Measurements from ENCODE around the gene TMEM242.
"Not testable (repeated sequence)": the region's sequence is repeated elsewhere in the genome, so short reads cannot be mapped to it uniquely, and the experiment has no call there.

Gene TMEM242

DNA sequence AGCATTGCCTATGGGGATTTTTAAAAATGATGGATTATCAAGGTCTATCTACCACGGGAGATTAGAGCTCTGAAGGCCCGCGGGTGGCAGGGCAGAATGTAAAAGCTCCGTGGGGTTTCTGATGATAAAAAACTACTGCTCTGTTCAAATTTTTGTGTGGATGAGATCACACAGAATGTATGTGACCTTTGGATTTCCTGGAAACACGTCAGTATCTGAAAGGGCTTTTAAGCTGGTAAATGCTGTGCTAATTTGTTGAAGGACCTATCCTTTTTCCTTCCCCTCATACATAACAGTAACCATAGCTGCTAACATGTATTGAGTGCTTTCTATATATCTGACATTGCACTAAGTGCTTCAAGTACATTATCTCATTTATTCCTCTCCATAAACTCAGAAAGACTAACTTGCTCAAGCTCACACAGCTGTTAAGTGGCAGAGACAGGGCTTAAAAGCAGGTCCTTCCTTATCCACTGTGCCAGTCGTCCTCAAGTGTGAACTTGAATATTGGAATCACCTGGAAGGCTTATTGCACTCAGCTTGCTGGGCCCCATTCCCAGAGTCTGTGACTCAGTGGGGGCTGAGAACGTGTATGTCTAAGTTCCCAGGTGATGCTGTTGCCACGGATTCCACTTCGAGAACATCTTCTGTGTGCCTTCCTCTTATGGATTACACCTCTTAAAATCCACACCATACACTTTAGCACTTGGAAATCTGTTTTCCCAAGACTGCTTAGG, 1.9 kb upstream of the TMEM242 start:
- peak; percentile 55 for DNase-seq (ENCODE audit: low read depth, low spot score)
- peak overlapping the region; percentile 11 for H3K27ac ChIP-seq

DNA sequence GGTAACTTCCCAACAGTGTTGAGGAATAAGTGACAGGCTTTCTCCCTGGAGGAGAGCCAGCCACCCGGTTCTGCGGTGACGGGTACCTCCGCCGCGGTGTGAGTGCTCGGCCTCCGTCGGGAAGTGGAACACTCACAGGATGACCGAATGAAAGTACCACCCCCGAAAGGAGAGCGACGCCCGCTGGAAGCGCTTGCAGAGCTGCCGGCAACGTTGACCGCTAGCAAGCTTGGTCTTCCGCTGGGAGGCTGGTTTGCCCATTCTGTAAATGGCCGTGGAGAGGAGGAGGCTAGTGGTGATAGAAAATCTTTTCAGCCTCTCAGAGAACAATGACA, 614 bp upstream of the TMEM242 start:
- DNase-seq (ENCODE audit: low read depth, low spot score): no peak
- peak overlapping the region; percentile 75 for H3K27ac ChIP-seq

DNA sequence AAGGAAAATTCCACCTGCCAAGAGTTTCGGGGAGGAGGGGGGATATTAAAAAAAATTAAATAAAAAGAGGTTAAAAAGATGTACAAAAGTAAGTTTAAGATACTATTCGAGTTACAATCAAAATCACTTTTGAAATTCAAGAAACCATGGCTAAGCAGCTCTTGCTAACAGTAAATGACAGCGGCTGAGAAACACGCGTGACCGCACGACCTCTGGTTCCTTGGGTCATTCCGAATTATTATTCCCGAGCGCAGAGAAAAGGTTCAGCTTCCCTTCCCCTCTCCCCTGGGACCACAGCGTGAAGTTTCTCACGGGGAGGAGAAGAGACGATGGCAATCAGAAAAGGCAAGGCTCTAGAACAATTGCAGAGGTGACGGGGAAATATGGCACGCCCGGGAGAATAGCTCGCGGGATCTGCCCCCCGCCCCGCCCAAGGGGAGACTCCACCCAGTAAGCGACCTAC, 496 bp downstream of the TMEM242 start:
- DNase-seq (ENCODE audit: low read depth, low spot score): no peak
- peak overlapping the region; percentile 75 for H3K27ac ChIP-seq

DNA sequence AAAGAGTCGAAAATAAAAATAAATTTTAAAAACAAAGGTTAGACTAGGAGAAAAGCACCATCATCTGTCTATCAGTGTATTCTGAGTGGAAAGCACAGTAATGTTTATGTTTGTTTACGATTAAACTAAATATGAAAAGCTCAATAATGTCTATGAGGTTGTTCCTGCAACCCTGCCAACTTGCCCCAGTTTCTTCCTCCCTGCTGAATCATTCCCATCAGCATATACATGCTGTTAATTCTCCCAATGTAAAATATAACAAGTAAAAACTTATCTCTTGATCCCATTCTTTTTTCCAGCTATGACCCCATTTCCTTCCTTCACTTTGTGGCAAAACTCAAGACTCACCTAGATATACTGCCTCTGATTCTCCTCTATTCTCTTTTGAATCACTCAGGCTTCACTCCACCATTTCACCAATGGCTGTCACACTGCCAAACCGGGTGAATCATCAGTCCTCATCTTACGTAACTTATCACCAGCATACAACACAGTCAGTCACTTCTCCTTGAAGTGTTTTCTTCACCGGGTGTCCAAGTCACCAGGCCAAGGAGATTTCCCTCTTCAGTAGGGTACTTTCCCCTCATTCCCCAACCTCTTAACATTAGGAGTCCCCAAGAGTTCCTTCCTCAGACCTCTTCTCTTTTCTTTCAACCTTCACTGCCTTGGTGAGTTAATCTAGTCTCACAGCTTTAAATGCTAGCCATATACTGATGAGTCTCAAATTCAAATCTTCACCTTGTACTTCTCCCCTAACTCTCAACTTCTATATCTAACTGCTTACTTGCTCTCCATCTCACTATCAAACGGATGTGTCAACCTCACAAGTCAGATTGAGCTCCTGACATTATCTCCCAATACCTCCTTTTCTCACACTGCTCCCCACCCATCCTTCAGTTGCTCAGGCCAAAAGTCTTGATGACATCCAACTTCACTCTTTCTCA, 6.2 kb downstream of the TMEM242 start:
- peak overlapping the region; percentile 40 for H3K27ac ChIP-seq
- peak; percentile 72 for DNase-seq (ENCODE audit: low read depth, low spot score)

DNA sequence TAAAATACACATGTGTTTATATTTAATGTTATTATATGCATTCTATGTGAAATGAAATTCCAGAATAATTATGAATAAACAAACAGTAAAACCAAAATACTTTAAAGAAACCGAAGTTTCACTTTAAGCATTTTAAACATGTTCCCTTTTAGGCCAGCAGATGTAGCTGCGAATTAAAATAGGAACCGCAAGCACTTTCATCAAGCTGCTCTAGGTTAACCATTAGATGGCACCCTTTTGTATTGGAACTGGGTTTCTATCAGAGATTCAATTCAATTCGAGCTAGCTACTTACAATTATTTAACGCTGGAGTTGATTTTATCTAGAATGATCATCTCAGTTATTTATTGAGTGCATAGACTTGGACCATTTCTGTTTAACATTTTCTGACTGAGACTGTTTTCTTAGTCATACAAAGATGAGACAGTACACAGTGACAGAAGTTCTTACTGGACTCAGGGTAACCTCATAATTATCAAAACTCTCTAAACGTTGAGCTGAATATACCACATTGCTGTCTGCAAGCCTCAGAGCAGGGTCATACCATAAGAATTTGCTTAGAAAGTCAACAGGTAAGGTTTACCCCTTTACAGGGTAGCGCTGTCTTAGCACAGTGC, 8.5 kb downstream of the TMEM242 start:
- no peak for DNase-seq (ENCODE audit: low read depth, low spot score)

DNA sequence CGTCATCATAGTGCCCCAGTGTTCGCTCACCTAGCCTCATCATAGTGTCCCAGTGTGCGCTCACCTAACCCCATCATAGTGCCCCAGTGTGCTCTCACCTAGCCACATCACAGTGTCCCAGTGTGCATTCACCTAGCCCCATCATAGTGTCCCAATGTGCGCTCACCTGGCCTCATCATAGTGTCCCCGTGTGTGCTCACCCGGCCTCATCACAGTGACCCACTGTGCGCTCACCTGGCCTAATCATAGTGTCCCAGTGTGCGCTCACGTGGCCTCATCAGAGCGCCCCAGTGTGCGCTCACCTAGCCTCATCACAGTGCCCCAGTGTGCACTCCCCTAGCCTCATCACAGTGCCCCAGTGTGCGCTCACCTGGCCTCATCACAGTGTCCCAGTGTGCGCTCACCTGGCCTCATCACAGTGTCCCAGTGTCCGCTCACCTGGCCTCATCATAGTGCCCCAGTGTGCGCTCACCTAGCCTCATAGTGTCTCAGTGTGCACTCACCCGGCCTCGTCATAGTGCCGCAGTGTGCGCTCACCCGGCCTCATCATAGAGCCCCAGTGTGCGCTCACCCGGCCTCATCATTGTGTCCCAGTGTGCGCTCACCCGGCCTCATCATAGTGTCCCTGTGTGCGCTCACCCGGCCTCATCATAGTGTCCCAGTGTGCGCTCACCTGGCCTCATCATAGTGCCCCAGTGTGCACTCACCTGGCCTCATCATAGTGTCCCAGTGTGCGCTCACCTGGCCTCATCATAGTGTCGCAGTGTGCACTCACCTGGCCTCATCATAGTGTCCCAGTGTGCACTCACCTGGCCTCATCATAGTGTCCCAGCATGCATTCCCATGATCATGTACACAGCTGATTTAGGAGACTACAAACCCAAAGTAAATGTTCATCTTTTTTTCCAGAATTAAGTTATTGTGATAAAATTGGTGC, 9.5 kb downstream of the TMEM242 start:
- DNase-seq (ENCODE audit: low read depth, low spot score): no peak
- H3K27ac ChIP-seq: no peak overlapping the region

More for the DNA sequence above, 8.5 kb downstream of the TMEM242 start:
- no peak overlapping the region for H3K27ac ChIP-seq

DNA sequence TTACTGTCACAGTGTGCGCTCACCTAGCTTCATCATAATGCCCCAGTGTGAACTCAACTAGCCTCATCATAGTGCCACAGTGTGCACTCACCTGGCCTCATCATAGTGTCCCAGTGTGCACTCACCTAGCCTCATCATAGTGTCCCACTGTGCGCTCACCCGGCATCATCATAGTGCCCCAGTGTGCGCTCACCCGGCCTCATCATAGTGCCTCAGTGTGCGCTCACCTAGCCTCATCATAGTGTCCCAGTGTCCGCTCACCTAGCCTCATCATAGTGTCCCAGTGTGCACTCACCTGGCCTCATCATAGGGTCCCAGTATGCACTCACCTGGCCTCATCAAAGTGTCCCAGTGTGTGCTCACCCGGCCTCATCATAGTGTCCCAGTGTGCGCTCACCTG, 10.6 kb downstream of the TMEM242 start:
- no peak overlapping the region for H3K27ac ChIP-seq
- DNase-seq (ENCODE audit: low read depth, low spot score): no peak

DNA sequence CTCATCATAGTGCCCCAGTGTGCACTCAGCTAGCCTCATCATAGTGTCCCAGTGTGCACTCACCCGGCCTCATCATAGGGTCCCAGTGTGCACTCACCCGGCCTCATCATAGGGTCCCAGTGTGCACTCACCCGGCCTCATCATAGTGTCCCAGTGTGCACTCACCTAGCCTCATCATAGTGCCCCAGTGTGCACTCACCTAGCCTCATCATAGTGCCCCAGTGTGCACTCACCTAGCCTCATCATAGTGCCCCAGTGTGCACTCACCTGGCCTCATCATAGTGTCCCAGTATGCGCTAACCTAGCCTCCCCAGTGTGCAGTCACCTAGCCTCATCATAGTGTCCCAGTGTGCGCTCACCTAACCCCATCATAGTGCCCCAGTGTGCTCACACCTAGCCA, 12.6 kb downstream of the TMEM242 start:
- not testable (repeated sequence) for H3K27ac ChIP-seq; DNase-seq (ENCODE audit: low read depth, low spot score)

DNA sequence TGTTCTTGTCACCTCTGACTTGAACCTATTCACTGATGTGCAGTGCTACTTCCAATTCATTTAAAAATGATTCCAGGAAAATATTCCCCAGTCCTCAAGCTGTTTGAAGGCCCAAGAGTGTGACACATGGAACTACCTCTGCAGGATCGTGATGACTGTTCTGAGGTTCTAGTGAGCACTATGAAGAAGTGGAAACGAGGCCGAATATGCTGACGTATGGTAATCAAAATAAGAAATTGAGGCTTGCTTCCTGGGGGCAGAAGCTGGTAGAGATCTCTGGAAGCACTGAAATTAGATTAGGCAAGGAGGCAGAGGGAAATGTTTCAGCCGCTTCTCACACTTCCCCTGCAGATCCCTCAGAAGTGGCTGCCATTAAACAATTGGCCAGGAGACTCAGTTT, 15.7 kb downstream of the TMEM242 start:
- no peak overlapping the region for H3K27ac ChIP-seq
- DNase-seq (ENCODE audit: low read depth, low spot score): no peak

DNA sequence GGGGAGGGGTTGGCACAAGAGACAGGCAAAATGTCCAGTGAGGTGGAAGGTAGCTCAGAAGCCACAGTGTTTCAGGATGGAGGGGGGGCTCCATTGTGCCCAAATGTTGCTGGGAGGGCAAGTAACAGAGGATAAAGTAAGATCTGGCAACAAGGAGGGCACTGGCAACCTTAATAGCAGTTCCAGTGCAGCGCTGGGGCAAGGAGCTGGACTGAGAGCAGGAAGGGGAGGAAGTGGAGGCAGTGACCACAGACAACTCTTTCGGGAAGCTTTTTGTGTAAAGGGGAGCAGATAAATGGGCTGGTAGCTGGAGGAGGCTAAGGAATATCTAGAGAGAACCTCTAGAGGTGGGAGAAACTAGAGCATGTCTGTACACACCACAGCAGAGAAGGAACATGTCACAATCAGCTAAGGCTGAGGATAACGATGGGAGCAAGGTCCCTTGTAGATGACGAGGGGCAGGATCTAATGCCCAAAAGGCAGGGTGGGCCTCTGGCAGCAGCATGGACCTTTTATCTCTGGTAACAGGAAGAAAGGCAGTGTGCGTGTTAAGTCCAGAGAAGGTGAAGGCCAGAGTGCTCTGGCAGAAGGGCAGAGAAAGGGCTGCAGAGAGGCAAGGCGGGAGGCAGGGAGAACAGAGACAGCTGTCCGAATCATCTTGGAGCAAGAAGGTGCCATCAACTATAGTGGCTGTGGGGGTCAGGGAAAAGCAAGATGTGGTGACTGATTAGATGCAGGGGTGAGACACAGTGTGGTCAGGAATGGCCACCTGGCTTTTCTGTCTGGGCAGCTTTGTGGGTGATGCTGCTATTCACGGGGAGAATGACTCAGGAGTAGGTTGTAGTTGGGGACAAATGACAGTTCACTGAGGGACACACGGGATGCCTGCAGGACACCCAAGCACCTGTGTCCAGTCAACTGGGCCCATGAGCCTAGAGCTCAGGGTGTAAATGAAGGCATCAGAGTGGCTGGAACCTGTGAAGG, 17.4 kb downstream of the TMEM242 start:
- H3K27ac ChIP-seq: no peak overlapping the region
- no peak for DNase-seq (ENCODE audit: low read depth, low spot score)

DNA sequence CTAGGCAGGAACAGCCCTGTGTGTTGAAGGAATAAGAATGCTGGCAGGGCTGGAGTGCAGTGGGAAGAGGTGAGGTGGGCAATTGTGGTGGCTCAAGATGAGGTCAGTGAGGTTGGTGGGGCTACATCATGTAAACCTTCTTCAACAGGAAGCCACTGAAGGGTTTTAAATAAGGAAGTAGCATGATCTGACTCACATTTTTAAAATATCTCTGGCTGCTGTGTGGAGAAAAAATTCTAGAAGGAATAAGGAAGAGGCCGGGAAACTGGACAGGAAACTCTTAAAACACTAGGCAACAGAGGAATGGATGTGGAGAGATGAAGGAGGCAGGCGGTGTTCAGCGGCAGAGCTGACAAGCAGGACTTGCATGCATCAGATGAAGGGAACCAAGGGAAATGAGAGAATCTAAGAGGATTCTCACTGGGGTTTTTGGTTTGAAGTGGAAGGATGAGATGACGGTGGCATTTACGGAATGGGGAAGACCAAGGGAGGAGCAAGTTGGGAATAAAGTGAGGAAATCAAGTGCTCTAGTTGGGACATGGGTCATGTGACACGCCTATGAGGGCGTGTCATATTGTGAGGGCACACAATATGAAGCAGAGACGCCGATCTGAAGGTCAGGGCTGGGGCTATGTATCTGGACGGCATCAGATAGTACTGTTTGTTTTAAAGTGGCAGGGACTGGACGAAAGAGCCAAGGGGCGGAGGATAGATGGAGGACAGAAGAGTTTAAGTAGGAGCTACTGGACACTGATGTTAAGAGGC, 18.2 kb downstream of the TMEM242 start:
- H3K27ac ChIP-seq: no peak overlapping the region
- no peak for DNase-seq (ENCODE audit: low read depth, low spot score)

DNA sequence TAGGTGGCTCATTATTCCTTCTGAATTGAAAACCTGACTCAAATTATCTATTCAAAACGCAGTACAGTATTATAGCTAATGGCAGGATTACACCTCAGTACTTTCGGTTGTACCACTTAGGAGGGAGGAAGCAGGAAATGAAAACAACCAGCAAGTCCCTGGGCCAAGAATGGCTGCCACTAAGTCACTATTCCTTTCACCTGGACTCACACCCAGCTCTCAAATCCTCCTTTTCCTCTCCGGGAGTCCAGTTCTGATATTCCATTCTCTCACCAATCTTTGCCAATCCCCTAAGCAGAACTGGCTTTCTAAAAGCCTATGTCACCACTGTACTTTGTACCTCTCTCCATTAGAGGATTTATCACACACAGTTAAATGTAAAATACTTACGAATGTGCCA, 20.6 kb downstream of the TMEM242 start:
- DNase-seq (ENCODE audit: low read depth, low spot score): no peak
- no peak overlapping the region for H3K27ac ChIP-seq

DNA sequence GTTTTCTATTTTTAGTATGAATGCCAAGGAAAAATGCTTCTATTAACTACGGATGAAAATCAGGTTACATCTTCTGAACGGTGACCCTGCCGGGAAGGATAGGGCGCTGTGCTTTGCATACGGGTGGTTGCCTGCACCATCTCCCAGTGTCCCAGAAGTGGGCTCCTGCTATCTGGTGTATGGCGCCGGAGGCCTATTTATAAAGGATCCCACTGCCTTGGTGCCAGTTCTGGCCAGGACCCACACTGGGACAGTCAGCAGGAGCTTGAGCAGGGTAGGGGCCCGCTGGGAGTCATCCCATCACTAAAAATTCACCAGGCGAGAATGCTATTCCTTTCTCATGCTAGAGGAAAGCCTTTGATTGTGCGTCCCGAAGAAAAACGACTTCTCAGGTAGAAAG, 22.9 kb downstream of the TMEM242 start:
- no peak for DNase-seq (ENCODE audit: low read depth, low spot score)
- H3K27ac ChIP-seq: no peak overlapping the region

DNA sequence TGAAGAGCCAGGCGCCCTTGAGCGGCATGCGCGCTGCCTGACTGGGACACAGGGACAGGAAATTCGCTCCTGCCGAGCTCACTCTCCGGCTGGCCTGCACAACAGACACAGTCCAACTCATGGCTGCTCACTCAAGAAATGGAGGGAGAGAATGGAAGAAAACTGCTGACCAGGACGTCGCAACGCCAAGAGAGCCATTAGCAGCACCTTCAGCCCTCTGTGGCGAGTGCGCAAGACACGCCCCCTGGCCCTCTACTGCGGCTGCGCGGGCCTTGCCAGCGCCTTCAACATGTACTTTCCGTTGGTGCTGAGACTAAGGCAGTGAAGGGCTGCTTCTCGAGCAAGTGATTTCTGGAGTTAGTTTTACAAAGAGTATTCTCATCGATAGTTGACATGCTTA, 23.3 kb downstream of the TMEM242 start:
- no peak for DNase-seq (ENCODE audit: low read depth, low spot score)
- no peak overlapping the region for H3K27ac ChIP-seq

DNA sequence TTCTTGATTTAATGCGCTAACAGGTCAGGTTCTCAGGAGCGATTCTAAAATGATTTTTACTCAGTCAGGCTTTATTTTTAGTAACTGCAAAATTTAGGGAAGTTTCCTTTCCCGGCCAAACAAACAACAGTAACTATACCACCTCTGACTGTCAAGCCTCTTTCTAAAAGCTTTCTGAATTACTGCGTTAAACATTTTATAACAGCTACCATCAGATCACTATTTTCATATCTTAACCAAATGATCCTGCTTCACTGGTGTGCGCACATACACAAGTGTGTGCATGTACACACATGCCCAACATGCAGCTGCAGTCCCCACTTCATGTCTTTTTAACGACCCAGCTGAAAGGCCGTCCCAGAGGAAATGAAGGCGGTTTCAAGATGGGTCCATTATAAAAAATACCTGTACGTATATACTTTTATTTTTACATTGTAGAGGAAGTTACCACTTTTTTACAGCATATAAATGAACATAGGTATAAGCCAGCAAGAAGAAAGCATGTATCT, 25.0 kb downstream of the TMEM242 start:
- no peak overlapping the region for H3K27ac ChIP-seq
- DNase-seq (ENCODE audit: low read depth, low spot score): peak; percentile 41

DNA sequence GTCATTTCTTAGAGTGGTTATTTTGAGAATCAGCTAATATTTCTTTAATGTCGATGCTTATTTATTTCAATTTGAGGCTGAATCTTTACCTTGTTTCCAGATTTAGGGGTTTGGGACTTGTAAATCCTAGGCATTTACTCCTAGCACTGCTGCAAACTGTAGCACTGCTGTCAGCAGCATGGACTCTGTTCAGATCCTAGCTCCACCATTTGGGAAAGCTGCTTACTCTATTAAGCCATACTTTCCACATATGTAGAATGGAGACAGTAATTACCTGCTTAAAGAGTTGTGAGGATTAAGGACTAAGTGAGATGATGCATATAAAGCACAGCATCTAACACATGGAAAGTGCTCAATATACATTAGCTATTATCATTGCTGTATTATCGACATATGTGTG, 28.7 kb downstream of the TMEM242 start:
- no peak overlapping the region for H3K27ac ChIP-seq
- DNase-seq (ENCODE audit: low read depth, low spot score): no peak

DNA sequence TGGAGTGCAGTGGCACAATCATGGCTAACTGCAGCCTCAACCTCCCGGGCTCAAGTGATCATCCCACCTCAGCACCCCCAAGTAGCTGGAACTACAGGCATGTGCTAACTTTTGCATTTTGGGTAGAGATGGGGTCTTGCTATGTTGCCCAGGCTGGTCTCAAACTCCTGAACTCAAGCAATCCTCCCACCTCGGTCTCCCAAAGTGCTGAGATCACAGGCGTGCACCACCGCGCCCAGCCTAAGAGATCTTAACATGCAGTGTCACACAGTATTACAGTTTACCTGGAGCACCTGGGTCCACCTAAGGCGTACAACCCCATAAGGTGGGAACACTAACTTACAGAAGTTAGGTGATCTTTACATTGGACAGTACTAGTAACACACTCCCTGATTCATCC, 29.5 kb downstream of the TMEM242 start:
- no peak for DNase-seq (ENCODE audit: low read depth, low spot score)
- H3K27ac ChIP-seq: no peak overlapping the region

DNA sequence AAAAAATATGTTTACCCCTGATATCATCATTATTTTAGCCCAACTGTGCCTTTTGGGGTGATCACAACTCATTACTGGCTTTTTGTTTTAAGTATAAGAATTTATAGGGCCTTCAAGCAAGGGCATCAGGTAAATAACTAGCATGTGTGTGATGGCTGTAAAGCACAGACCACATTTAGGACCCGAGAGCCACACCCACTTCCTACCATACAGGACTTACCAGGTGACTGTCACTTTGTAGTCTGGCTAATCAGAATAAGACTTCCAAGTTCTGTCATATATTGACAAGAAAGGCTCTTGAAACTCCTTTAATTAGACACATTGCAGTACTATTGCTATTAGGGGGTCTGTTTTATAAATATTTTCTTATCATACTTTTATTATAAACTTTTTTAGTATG, 31.1 kb downstream of the TMEM242 start:
- no peak for DNase-seq (ENCODE audit: low read depth, low spot score)
- H3K27ac ChIP-seq: no peak overlapping the region
